ENCODE results near the gene UBXN4. TPM values are rescaled to one million over a fixed set of nuclear protein-coding genes. Genes with fewer than 3 reads are reported as not detected.
A peak's percentile ranks its signal among the peaks of the same experiment; 100 is the strongest.

Gene UBXN4
- total and polyA plus RNA-seq, 2 of the 13 experiments (the other 11 are each of a cell fraction or from before 2014, with no cell fraction given) = 74.2 to 104 TPM

- TF ChIP-seq ZNF10 (CRISPR knock-in tag; IDR thresholded peaks at IDR 0.05; ENCODE audit: borderline replicate concordance, low read depth) (no peak), TEAD3 (CRISPR knock-in tag; optimal IDR thresholded peaks at IDR 0.05; ENCODE audit: borderline replicate concordance) (peak; percentile 85), POGK (CRISPR knock-in tag; conservative IDR thresholded peaks at IDR 0.05) (no peak), ZNF792 (CRISPR knock-in tag; IDR thresholded peaks at IDR 0.05) (no peak)
These were observed 77.4 kb downstream of the UBXN4 start (continued) for GRCh38 chr2:135818937-135819610.

GRCh38 chr2:135820003-135820618 lies 78.5 kb downstream of the UBXN4 start:
- Histone ChIP-seq H2AFZ (ENCODE audit: low read length) (no peak overlapping the region), H3K27me3 (ENCODE audit: control insufficient read depth in 1 of 2, insufficient read depth in 2 of 2, low read length in 2 of 2) (peaks cover 0 to 8% of the 10 kb centered on the region in 2 experiments; a peak in 3 of 5 replicates), H3K9ac (ENCODE audit: insufficient read depth, low read depth, low read length) (no peak overlapping the region), H3K4me2 (ENCODE audit: low read depth, low read length) (no peak overlapping the region), H3K4me1 (ENCODE audit: insufficient read depth, low read length) (no peaks in the 10 kb centered on the region), H3K27ac (ENCODE audit: extremely low read length, insufficient read depth, low read length) (no peak overlapping the region), H3K4me3 (replicated peaks in 1 of 3; ENCODE audit: insufficient read depth in 1 of 3, low read depth in 2 of 3, low read length in 3 of 3) (no peak overlapping the region), H4K20me1 (ENCODE audit: insufficient read depth, low read length) (no peaks in the 10 kb centered on the region), H3K36me3 (replicated peaks in 1 of 2; ENCODE audit: control insufficient read depth in 1 of 2, insufficient read depth in 2 of 2, low read length in 2 of 2) (no peaks in the 10 kb centered on the region), H3K9me3 (ENCODE audit: low read length) (no peaks in the 10 kb centered on the region; the same call in 1 of the 2 replicates), H3K79me2 (ENCODE audit: insufficient read depth, low read length) (no peaks in the 10 kb centered on the region)
- WGBS (ENCODE audit: low lambda C conversion rate) = 37% methylated on average over 9 of the region's 9 CpGs
- DNase-seq (ENCODE audit: low spot score) (no peak), ATAC-seq (no peak), FAIRE-seq (no peak)
- in situ Hi-C loops (cut with HindIII; ENCODE audit: extremely low pct_ligation_motif_present, low pct_unique_long_range_greater_than_20kb) = no loop called here
- BruUV-seq (replicated peaks) = no TSS peak
- ChIA-PET POLR2A (no interaction called here), CTCF (ENCODE audit: low intra/inter-chr PET ratio, low total read pairs) (no interaction called here)
- TF ChIP-seq EHMT2 (IDR thresholded peaks at IDR 0.05; ENCODE audit: borderline replicate concordance, low read depth, low read length) = no peak
- TF ChIP-seq ZNF383 (CRISPR knock-in tag; IDR thresholded peaks at IDR 0.05; ENCODE audit: borderline replicate concordance) = no peak
- TF ChIP-seq HOXD1 (CRISPR knock-in tag; IDR thresholded peaks at IDR 0.05) = no peak
- TF ChIP-seq SRSF4 (IDR thresholded peaks at IDR 0.05; ENCODE audit: low read depth, low read length, poor library complexity, severe bottlenecking) = no peak
- TF ChIP-seq, protein P1, sequence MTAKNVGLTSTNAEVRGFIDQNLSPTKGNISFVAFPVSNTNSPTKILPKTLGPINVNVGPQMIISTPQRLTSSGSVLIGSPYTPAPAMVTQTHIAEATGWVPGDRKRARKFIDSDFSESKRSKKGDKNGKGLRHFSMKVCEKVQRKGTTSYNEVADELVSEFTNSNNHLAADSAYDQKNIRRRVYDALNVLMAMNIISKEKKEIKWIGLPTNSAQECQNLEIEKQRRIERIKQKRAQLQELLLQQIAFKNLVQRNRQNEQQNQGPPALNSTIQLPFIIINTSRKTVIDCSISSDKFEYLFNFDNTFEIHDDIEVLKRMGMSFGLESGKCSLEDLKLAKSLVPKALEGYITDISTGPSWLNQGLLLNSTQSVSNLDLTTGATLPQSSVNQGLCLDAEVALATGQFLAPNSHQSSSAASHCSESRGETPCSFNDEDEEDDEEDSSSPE (CRISPR knock-in tag; IDR thresholded peaks at IDR 0.05) = no peak
- no peak for TF ChIP-seq EED (CRISPR knock-in tag; IDR thresholded peaks at IDR 0.05)
- intact Hi-C loops (cut with micrococcal nuclease; ENCODE audit: unreplicated experiment) = no loop called here

All from HepG2 (cell line).